Cardiac fibroblast (primary cell): ENCODE data around the gene EPHA2.

Experiments
- DNase-seq, 2 donors: peaks; one replicate each; pipeline versions ENCODE4 v3.0.0 to v3.0.0-alpha.2; 2010; ENCODE audit warnings: low read depth in 2 of 2
- H3K4me3 ChIP-seq, 2 donors: replicated peaks in 1 of 2; 1 replicate in 1 of 2; 2 replicates in 1 of 2; pipeline ENCODE4 v1.5.1; 2011; ENCODE audit warnings: low read depth in 2 of 2, low read length in 2 of 2, mild to moderate bottlenecking in 2 of 2, moderate library complexity in 1 of 2
- CTCF ChIP-seq: IDR thresholded peaks from one replicate; pipeline ENCODE4 v1.5.1; 2011; ENCODE audit warnings: low read depth, mild to moderate bottlenecking, low read length, inconsistent platforms

EPHA2 gene

GRCh38 chr1:16147156-16147926 lies 8.5 kb downstream of the EPHA2 start:
- no peak for DNase-seq

GRCh38 chr1:16146279-16147155 lies 9.4 kb downstream of the EPHA2 start:
- peak overlapping the region; percentile 22 to 49 for H3K4me3 ChIP-seq
- no peak for TF ChIP-seq CTCF
- DNase-seq: peak; percentile 92

More at GRCh38 chr1:16147156-16147926, 8.5 kb downstream of the EPHA2 start:
- no peak overlapping the region for H3K4me3 ChIP-seq
- no peak for TF ChIP-seq CTCF

GRCh38 chr1:16145662-16146278 lies 10.1 kb downstream of the EPHA2 start:
- TF ChIP-seq CTCF: no peak
- DNase-seq: peak; percentile 90 to 96

GRCh38 chr1:16145030-16145661 lies 10.7 kb downstream of the EPHA2 start:
- no peak for TF ChIP-seq CTCF
- peak overlapping the region; percentile 8 to 16 for H3K4me3 ChIP-seq
- DNase-seq: peak; percentile 63 to 74

More at GRCh38 chr1:16145662-16146278, 10.1 kb downstream of the EPHA2 start:
- H3K4me3 ChIP-seq: peak overlapping the region; percentile 22 to 49

- TF ChIP-seq CTCF: no peak
- no peak for DNase-seq
- H3K4me3 ChIP-seq: no peak overlapping the region
These were observed 11.4 kb downstream of the EPHA2 start for GRCh38 chr1:16144325-16145029.
